ENCODE results near the gene CDH24. TPM values are rescaled to one million over a fixed set of nuclear protein-coding genes. Genes with fewer than 3 reads are reported as not detected.
"Not testable (repeated sequence)": the region's sequence is repeated elsewhere in the genome, so short reads cannot be mapped to it uniquely, and the experiment has no call there.

Gene CDH24
- total RNA-seq, 2 donors from 2014 or later = 0.48 TPM

DNA sequence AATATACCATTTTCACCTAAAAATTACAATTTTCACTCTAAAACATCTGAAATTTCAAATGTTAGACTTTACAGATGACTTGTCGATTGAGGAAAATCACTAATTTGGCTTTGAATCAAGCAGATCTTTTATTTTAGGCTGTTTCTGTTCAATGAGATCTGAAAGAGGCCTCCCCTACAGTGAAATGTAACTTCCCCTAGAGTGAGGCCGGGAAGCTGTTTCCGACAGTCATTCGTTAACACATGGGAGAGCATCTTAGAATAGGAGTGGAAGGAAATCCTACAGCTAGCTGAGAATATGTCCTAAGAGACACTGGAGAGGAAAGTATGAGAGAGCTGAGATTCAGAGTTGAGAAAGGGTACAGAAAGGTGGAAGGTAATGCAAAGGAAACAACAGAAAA, 41.7 kb downstream of the CDH24 start:
- Mint-ChIP-seq H3K27ac (no peak overlapping the region), H3K27me3 (no peaks in the 10 kb centered on the region), H3K9me3 (no peaks in the 10 kb centered on the region), H3K36me3 (ENCODE audit: low read depth) (no peaks in the 10 kb centered on the region), H3K4me1 (no peaks in the 10 kb centered on the region), H3K4me3 (no peak overlapping the region)
- no peak for ATAC-seq (replicated peaks)

- not testable (repeated sequence) for ATAC-seq (replicated peaks); H3K9me3 Mint-ChIP-seq; H3K4me3 Mint-ChIP-seq; H3K36me3 Mint-ChIP-seq (ENCODE audit: low read depth); H3K27me3 Mint-ChIP-seq; H3K27ac Mint-ChIP-seq
- peaks cover 11% of the 10 kb centered on the region for H3K4me1 Mint-ChIP-seq
These were observed 43.6 kb downstream of the CDH24 start for GRCh38 chr14:23013749-23014054.

GRCh38 chr14:23013054-23013748, 44.1 kb downstream of the CDH24 start:
- Mint-ChIP-seq H3K27ac (no peak overlapping the region), H3K4me3 (no peak overlapping the region), H3K36me3 (ENCODE audit: low read depth) (no peaks in the 10 kb centered on the region)

DNA sequence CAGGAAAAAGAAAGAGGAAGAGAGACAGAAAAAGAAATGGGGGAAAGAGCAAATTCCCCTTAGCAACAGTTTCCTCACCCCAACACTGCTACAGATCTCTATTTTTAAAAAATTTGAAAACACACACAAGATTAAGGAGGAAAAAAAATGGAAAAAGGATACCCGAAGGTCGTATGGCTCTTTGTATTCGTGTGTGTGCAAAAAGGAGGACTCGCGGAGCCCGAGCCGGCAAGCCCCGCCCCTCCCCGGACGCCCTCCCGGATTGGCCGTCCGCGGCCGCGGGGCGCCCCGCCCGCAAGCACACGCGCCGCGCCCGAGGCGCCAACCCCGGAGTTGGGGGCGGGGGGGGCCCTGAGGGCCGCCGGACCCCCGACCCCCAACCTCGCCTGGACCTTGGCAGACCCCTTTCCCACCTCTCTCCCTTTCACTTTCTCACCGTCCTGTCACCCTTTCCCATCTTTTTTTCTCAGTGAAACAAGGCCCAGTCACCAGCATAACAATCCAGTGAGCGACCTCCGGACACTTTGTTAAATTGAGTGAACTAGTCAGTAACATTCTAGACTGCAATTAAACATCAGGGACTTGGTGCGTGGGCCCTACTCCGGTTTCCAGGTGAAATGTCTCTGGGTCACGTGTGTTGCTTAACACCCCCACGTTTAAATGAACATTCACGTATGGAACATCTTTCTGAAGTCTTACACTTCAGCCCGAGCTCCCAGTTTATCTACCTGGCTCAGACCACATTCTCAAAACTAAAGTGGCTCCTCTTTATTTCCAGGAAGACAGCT, 47.2 kb downstream of the CDH24 start, which contains the start of gene C14orf93:
C14orf93 (minus strand) TSS at position 205 of the 788 bp plus-strand sequence. CDS start 11,120 bp downstream, outside the sequence.
- Mint-ChIP-seq H3K36me3 (ENCODE audit: low read depth) (no peaks in the 10 kb centered on the region), H3K9me3 (no peaks in the 10 kb centered on the region), H3K4me1 (peaks cover 16% of the 10 kb centered on the region), H3K27me3 (no peaks in the 10 kb centered on the region), H3K27ac (peak within 1 kb of the TSS; percentile 89), H3K4me3 (peak within 1 kb of the TSS; percentile 99)
- ATAC-seq (replicated peaks) = peak; percentile 42

More at GRCh38 chr14:23013054-23013748, 44.1 kb downstream of the CDH24 start:
- H3K27me3 Mint-ChIP-seq = no peaks in the 10 kb centered on the region
- ATAC-seq (replicated peaks) = no peak
- no peaks in the 10 kb centered on the region for H3K9me3 Mint-ChIP-seq
- peaks cover 15% of the 10 kb centered on the region for H3K4me1 Mint-ChIP-seq

GRCh38 chr14:23009483-23009938, 47.8 kb downstream of the CDH24 start:
- Mint-ChIP-seq H3K27ac (peak overlapping the region; percentile 89), H3K27me3 (no peaks in the 10 kb centered on the region), H3K4me1 (peaks cover 20% of the 10 kb centered on the region), H3K9me3 (no peaks in the 10 kb centered on the region), H3K36me3 (ENCODE audit: low read depth) (no peaks in the 10 kb centered on the region), H3K4me3 (peak overlapping the region; percentile 99)
- ATAC-seq (replicated peaks) = no peak

DNA sequence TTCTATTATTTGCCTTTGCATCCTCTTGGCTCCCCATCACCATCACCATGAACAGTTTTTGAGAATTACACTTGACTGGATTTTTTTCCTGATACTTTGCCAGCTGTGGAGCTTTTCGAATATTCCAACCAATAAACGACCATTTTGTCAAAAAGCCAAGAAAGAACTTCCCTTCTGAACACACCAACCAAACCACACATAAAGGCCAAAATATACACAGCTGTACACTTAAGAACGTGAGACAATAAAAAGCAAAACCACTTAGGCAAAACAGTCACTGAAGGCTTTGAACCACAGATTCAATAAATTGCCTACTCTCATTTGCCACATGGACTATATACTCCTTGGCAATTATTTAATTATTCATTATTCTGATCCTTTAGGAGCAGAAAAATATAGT, 48.5 kb downstream of the CDH24 start:
- peak overlapping the region; percentile 45 for H3K27ac Mint-ChIP-seq
- no peaks in the 10 kb centered on the region for H3K9me3 Mint-ChIP-seq
- peak overlapping the region; percentile 99 for H3K4me3 Mint-ChIP-seq
- no peaks in the 10 kb centered on the region for H3K27me3 Mint-ChIP-seq
- no peaks in the 10 kb centered on the region for H3K36me3 Mint-ChIP-seq (ENCODE audit: low read depth)
- peaks cover 20% of the 10 kb centered on the region for H3K4me1 Mint-ChIP-seq
- no peak for ATAC-seq (replicated peaks)

- peak; percentile 98 for ATAC-seq (replicated peaks)
- Mint-ChIP-seq H3K9me3 (no peaks in the 10 kb centered on the region), H3K27me3 (no peaks in the 10 kb centered on the region), H3K4me1 (peaks cover 20% of the 10 kb centered on the region), H3K4me3 (peak overlapping the region; percentile 99), H3K36me3 (ENCODE audit: low read depth) (no peaks in the 10 kb centered on the region), H3K27ac (peak overlapping the region; percentile 97)
These were observed 50.5 kb downstream of the CDH24 start for GRCh38 chr14:23006544-23007419.

GRCh38 chr14:23006188-23006534, 51.2 kb downstream of the CDH24 start:
- Mint-ChIP-seq H3K4me1 (peaks cover 20% of the 10 kb centered on the region), H3K9me3 (no peaks in the 10 kb centered on the region), H3K4me3 (peak overlapping the region; percentile 99), H3K36me3 (ENCODE audit: low read depth) (no peaks in the 10 kb centered on the region), H3K27ac (peak overlapping the region; percentile 97), H3K27me3 (no peaks in the 10 kb centered on the region)
- ATAC-seq (replicated peaks) = no peak

DNA sequence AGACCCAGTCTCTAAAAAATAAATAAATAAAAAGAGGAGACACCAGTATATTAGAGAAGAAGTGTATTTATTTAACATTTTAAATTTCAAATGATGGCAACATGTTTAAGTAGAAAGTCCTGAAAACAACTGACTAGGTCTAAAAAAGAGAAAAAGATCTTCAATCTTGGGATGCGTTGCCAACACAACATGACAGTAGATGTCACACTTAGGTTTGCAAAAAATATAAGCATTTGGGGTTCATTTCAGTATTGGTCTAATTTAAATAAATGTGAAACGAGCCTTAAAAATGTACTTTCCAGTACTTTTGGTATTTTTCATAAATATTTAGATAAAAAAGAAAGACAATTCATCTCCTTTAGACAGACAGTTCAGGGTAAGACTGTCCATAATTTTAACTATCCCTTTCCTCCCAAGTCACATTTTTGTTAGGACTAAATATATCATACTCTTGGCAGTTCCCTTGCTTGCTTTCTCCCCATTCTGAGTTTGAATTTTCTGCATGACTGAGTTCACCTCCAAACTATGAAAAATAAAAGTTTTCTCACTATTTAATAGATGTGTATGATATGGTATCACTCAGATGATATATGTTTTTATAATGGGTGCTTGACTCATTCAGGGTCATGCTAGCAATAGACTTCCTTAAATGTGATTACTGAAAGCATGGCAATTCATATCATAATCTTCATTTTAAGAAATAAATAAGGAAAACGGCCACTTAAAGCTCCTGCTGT, 51.7 kb downstream of the CDH24 start:
- Mint-ChIP-seq H3K27me3 (no peaks in the 10 kb centered on the region), H3K36me3 (ENCODE audit: low read depth) (no peaks in the 10 kb centered on the region), H3K27ac (peak overlapping the region; percentile 97), H3K4me1 (peaks cover 20% of the 10 kb centered on the region), H3K9me3 (no peaks in the 10 kb centered on the region), H3K4me3 (peak overlapping the region; percentile 99)
- ATAC-seq (replicated peaks) = no peak

GRCh38 chr14:23004274-23004673, 53.0 kb downstream of the CDH24 start:
- not testable (repeated sequence) for H3K36me3 Mint-ChIP-seq (ENCODE audit: low read depth); H3K9me3 Mint-ChIP-seq; H3K27ac Mint-ChIP-seq; H3K4me3 Mint-ChIP-seq; H3K27me3 Mint-ChIP-seq; ATAC-seq (replicated peaks)
- H3K4me1 Mint-ChIP-seq = peaks cover 13% of the 10 kb centered on the region

- Mint-ChIP-seq H3K27me3 (no peaks in the 10 kb centered on the region), H3K4me1 (peaks cover 6% of the 10 kb centered on the region), H3K36me3 (ENCODE audit: low read depth) (no peaks in the 10 kb centered on the region), H3K4me3 (no peak overlapping the region), H3K9me3 (no peaks in the 10 kb centered on the region), H3K27ac (no peak overlapping the region)
- ATAC-seq (replicated peaks) = no peak
These were observed 54.7 kb downstream of the CDH24 start for GRCh38 chr14:23002592-23002991.

GRCh38 chr14:23000860-23001259, 56.5 kb downstream of the CDH24 start:
- H3K27ac Mint-ChIP-seq = no peak overlapping the region
- no peak overlapping the region for H3K4me3 Mint-ChIP-seq
- H3K27me3 Mint-ChIP-seq = no peaks in the 10 kb centered on the region
- ATAC-seq (replicated peaks) = peak; percentile 32
- H3K9me3 Mint-ChIP-seq = no peaks in the 10 kb centered on the region
- peaks cover 6% of the 10 kb centered on the region for H3K4me1 Mint-ChIP-seq
- no peaks in the 10 kb centered on the region for H3K36me3 Mint-ChIP-seq (ENCODE audit: low read depth)

- Mint-ChIP-seq H3K36me3 (ENCODE audit: low read depth) (no peaks in the 10 kb centered on the region), H3K27ac (no peak overlapping the region), H3K9me3 (no peaks in the 10 kb centered on the region), H3K4me3 (no peak overlapping the region), H3K27me3 (no peaks in the 10 kb centered on the region), H3K4me1 (no peaks in the 10 kb centered on the region)
- ATAC-seq (replicated peaks) = no peak
These were observed 58.8 kb downstream of the CDH24 start for GRCh38 chr14:22998329-22999012.
